ENCODE data around the gene IFI27. TPM values are rescaled to one million over a fixed set of nuclear protein-coding genes. Genes with fewer than 3 reads are reported as not detected.

IFI27 gene
- total and polyA plus RNA-seq, 10 of the 15 experiments (the other 5 are each of a cell fraction or from before 2014, with no cell fraction given), result 1.1 to 45.5 (median 3.3) TPM

DNA sequence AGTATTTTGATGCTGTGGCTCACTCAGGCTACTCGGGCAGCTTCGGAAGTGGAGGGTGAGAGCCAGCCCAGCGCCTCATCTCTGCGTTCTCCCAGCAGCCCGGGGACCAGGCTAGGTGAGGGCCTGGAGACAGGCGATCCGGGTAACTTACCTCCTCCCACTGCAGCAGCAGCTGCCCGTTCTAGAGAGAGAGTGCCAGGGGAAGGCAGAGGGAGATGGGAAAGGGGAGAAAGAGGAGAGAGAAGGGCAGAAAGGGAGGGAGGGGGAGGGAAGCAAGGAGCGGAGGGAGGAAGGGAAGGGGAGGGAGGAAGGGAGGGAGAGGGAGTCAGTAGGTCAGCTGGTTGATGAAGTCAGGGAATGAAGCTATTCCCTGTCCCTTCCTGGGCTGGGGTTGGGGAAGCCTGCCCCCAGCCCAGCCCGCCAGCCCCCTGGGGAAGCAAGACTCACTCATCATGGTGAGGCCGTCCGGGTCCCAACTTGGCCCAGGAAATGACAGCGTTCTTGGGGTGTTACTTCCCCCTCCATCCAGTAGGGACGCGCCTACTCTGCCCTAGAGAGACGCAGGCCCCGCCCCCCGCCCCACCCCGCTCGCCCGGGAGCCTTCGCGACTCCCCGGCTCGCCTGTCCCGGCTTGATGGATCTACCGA is 18.7 kb downstream of the IFI27 start, which contains the start of gene IFI27L2 (continued):
- TF ChIP-seq, protein P1, sequence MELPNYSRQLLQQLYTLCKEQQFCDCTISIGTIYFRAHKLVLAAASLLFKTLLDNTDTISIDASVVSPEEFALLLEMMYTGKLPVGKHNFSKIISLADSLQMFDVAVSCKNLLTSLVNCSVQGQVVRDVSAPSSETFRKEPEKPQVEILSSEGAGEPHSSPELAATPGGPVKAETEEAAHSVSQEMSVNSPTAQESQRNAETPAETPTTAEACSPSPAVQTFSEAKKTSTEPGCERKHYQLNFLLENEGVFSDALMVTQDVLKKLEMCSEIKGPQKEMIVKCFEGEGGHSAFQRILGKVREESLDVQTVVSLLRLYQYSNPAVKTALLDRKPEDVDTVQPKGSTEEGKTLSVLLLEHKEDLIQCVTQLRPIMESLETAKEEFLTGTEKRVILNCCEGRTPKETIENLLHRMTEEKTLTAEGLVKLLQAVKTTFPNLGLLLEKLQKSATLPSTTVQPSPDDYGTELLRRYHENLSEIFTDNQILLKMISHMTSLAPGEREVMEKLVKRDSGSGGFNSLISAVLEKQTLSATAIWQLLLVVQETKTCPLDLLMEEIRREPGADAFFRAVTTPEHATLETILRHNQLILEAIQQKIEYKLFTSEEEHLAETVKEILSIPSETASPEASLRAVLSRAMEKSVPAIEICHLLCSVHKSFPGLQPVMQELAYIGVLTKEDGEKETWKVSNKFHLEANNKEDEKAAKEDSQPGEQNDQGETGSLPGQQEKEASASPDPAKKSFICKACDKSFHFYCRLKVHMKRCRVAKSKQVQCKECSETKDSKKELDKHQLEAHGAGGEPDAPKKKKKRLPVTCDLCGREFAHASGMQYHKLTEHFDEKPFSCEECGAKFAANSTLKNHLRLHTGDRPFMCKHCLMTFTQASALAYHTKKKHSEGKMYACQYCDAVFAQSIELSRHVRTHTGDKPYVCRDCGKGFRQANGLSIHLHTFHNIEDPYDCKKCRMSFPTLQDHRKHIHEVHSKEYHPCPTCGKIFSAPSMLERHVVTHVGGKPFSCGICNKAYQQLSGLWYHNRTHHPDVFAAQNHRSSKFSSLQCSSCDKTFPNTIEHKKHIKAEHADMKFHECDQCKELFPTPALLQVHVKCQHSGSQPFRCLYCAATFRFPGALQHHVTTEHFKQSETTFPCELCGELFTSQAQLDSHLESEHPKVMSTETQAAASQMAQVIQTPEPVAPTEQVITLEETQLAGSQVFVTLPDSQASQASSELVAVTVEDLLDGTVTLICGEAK (IDR thresholded peaks at IDR 0.05; ENCODE audit: borderline replicate concordance), result no peak
- TF ChIP-seq, protein P2, sequence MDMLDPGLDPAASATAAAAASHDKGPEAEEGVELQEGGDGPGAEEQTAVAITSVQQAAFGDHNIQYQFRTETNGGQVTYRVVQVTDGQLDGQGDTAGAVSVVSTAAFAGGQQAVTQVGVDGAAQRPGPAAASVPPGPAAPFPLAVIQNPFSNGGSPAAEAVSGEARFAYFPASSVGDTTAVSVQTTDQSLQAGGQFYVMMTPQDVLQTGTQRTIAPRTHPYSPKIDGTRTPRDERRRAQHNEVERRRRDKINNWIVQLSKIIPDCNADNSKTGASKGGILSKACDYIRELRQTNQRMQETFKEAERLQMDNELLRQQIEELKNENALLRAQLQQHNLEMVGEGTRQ (IDR thresholded peaks at IDR 0.05; ENCODE audit: borderline replicate concordance, low read depth, low read length), result no peak
- TF ChIP-seq MTA3 (IDR thresholded peaks at IDR 0.05; ENCODE audit: borderline replicate concordance, low read length) (no peak), SIX5 (IDR thresholded peaks at IDR 0.05; ENCODE audit: low read depth, low read length, severe bottlenecking) (no peak), SMARCA5 (IDR thresholded peaks at IDR 0.05) (no peak), HDAC2 (IDR thresholded peaks at IDR 0.05) (no peak), NR2C1 (IDR thresholded peaks at IDR 0.05) (no peak), CBFB (IDR thresholded peaks at IDR 0.05; ENCODE audit: low read depth) (no peak), RCOR1 (conservative IDR thresholded peaks at IDR 0.05; ENCODE audit: low read depth, low read length) (no peak), NR2C2 (IDR thresholded peaks at IDR 0.05; ENCODE audit: borderline replicate concordance, control insufficient read depth, insufficient read length, low read depth) (no peak), GABPA (IDR thresholded peaks at IDR 0.05; ENCODE audit: low read depth) (0 out of 2 replicates have a peak, but pooled peaks have one; percentile 36), FOS (IDR thresholded peaks at IDR 0.05; ENCODE audit: borderline replicate concordance, extremely low read depth, insufficient read length) (no peak), ZNF207 (IDR thresholded peaks at IDR 0.05; ENCODE audit: borderline replicate concordance) (no peak), NBN (IDR thresholded peaks at IDR 0.05) (peak; percentile 15; the same call in 1 of the 2 replicates), ETV6 (conservative IDR thresholded peaks at IDR 0.05 in 1 of 2, IDR thresholded peaks at IDR 0.05 in 1 of 2; ENCODE audit: borderline replicate concordance in 1 of 2, low read depth in 1 of 2) (no peak), EP300 (IDR thresholded peaks at IDR 0.05; ENCODE audit: borderline replicate concordance in 1 of 2, control insufficient read depth in 1 of 2, low read depth in 2 of 2, low read length in 2 of 2) (no peak), SREBF2 (IDR thresholded peaks at IDR 0.05; ENCODE audit: low read length) (no peak)
- TF ChIP-seq, protein P3, sequence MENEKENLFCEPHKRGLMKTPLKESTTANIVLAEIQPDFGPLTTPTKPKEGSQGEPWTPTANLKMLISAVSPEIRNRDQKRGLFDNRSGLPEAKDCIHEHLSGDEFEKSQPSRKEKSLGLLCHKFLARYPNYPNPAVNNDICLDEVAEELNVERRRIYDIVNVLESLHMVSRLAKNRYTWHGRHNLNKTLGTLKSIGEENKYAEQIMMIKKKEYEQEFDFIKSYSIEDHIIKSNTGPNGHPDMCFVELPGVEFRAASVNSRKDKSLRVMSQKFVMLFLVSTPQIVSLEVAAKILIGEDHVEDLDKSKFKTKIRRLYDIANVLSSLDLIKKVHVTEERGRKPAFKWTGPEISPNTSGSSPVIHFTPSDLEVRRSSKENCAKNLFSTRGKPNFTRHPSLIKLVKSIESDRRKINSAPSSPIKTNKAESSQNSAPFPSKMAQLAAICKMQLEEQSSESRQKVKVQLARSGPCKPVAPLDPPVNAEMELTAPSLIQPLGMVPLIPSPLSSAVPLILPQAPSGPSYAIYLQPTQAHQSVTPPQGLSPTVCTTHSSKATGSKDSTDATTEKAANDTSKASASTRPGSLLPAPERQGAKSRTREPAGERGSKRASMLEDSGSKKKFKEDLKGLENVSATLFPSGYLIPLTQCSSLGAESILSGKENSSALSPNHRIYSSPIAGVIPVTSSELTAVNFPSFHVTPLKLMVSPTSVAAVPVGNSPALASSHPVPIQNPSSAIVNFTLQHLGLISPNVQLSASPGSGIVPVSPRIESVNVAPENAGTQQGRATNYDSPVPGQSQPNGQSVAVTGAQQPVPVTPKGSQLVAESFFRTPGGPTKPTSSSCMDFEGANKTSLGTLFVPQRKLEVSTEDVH (IDR thresholded peaks at IDR 0.05; ENCODE audit: low read depth, partially characterized antibody), result no peak
- TF ChIP-seq, protein P4, sequence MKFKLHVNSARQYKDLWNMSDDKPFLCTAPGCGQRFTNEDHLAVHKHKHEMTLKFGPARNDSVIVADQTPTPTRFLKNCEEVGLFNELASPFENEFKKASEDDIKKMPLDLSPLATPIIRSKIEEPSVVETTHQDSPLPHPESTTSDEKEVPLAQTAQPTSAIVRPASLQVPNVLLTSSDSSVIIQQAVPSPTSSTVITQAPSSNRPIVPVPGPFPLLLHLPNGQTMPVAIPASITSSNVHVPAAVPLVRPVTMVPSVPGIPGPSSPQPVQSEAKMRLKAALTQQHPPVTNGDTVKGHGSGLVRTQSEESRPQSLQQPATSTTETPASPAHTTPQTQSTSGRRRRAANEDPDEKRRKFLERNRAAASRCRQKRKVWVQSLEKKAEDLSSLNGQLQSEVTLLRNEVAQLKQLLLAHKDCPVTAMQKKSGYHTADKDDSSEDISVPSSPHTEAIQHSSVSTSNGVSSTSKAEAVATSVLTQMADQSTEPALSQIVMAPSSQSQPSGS (IDR thresholded peaks at IDR 0.05; ENCODE audit: low read length), result no peak
- TF ChIP-seq, protein P5, sequence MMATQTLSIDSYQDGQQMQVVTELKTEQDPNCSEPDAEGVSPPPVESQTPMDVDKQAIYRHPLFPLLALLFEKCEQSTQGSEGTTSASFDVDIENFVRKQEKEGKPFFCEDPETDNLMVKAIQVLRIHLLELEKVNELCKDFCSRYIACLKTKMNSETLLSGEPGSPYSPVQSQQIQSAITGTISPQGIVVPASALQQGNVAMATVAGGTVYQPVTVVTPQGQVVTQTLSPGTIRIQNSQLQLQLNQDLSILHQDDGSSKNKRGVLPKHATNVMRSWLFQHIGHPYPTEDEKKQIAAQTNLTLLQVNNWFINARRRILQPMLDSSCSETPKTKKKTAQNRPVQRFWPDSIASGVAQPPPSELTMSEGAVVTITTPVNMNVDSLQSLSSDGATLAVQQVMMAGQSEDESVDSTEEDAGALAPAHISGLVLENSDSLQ (IDR thresholded peaks at IDR 0.05), result no peak
